Suprapubic skin (tissue), 3 donors: ENCODE results near the gene ZNF593.

ENCODE experiments used
- CTCF ChIP-seq, 2 donors: fragments of 200-600 bp in 1 of 2; fragments of 450-650 bp in 1 of 2; sonication (generic) in 1 of 2; IDR thresholded peaks; one replicate each; pipeline ENCODE4 v1.5.1; 2016 to 2019; ENCODE audit warnings: antibody characterized with exemption in 2 of 2, mild to moderate bottlenecking in 1 of 2, moderate library complexity in 1 of 2
- POLR2A ChIP-seq, 2 donors: fragments of 450-650 bp; IDR thresholded peaks; one replicate each; pipeline ENCODE4 v1.6.1; 2017; ENCODE audit warnings: antibody characterized with exemption in 2 of 2, mild to moderate bottlenecking in 2 of 2, moderate library complexity in 2 of 2

GRCh38 chr1:26164861-26165842 lies 4.6 kb upstream of the ZNF593 start:
- TF ChIP-seq CTCF (IDR thresholded peaks at IDR 0.05), result no peak
- no peak for TF ChIP-seq POLR2A (IDR thresholded peaks at IDR 0.05)
